HEK293 (cell line): ENCODE results near the gene SLC49A3.

Experiments used
- CTCF ChIA-PET: fragments of 350-600 bp; formaldehyde crosslinking; extraction: SDS; loops from one replicate; lab custom pipeline; 2021; ENCODE audit warnings: antibody characterized with exemption; lab: Yijun Ruan, JAX
- POLR2A ChIA-PET: fragments of 300-600 bp; formaldehyde crosslinking; extraction: SDS; loops from one replicate; lab custom pipeline; 2020; ENCODE audit warnings: antibody characterized with exemption, inconsistent platforms; lab: Yijun Ruan, JAX
- H3K27ac ChIP-seq: fragments of 200-500 bp; sonication (Bioruptor generic); 2 replicates; pipeline ENCODE4 v1.5.1; 2014; ENCODE audit warnings: low read depth, low read length, control low read depth, inconsistent platforms; ENCODE audit errors: extremely low read depth
- H3K36me3 ChIP-seq, 2 experiments: fragments of 200-500 bp in 1 of 2; sonication (Bioruptor generic) in 1 of 2; 1 replicate in 1 of 2; 2 replicates in 1 of 2; pipeline ENCODE4 v1.5.1; 2014 to 2017; ENCODE audit warnings: inconsistent platforms in 2 of 2, low read length in 2 of 2; ENCODE audit not compliant: control insufficient read depth in 2 of 2, insufficient read depth in 1 of 2
- H3K4me1 ChIP-seq: fragments of 200-500 bp; sonication (Bioruptor generic); 2 replicates; pipeline ENCODE4 v1.5.1; 2014; ENCODE audit warnings: mild to moderate bottlenecking, low read length, inconsistent platforms; ENCODE audit not compliant: control insufficient read depth, insufficient read depth
- H3K4me3 ChIP-seq: 2 replicates; pipeline ENCODE4 v1.5.1; 2011; ENCODE audit warnings: low read depth, mild to moderate bottlenecking, control low read depth, low read length, moderate library complexity
- H3K9me3 ChIP-seq: fragments of 200-500 bp; sonication (Bioruptor generic); 2 replicates; pipeline ENCODE4 v1.5.1; 2014; ENCODE audit warnings: low read depth, low read length, inconsistent platforms; ENCODE audit not compliant: control insufficient read depth, insufficient read depth
- FEZF1 ChIP-seq: fragments of 450-650 bp; formaldehyde crosslinking; IDR thresholded peaks from 2 replicates; pipeline ENCODE4 v1.5.1; 2016; ENCODE audit warnings: missing biosample characterization, missing genetic modification characterization
- MZF1 ChIP-seq: fragments of 450-650 bp; formaldehyde crosslinking; IDR thresholded peaks from 2 replicates; pipeline ENCODE4 v1.5.1; 2017; ENCODE audit warnings: missing biosample characterization, missing genetic modification characterization, borderline replicate concordance
- PRDM1 ChIP-seq: fragments of 450-650 bp; formaldehyde crosslinking; IDR thresholded peaks from 2 replicates; pipeline ENCODE4; 2016; ENCODE audit warnings: missing biosample characterization, missing genetic modification characterization
- PRDM6 ChIP-seq: fragments of 450-650 bp; formaldehyde crosslinking; IDR thresholded peaks from 2 replicates; pipeline ENCODE4 v1.5.1; 2017; ENCODE audit warnings: missing biosample characterization, missing genetic modification characterization
- SP7 ChIP-seq: fragments of 450-650 bp; formaldehyde crosslinking; IDR thresholded peaks from 2 replicates; pipeline ENCODE4 v1.5.1; 2016; ENCODE audit warnings: missing biosample characterization, missing genetic modification characterization
- ZBTB21 ChIP-seq: fragments of 450-650 bp; formaldehyde crosslinking; IDR thresholded peaks from 2 replicates; pipeline ENCODE4 v1.5.1; 2017; ENCODE audit warnings: missing biosample characterization, missing genetic modification characterization
- ZFHX2 ChIP-seq: fragments of 450-650 bp; formaldehyde crosslinking; conservative IDR thresholded peaks from 2 replicates; pipeline ENCODE4 v1.5.1; 2016; ENCODE audit warnings: missing biosample characterization, missing genetic modification characterization
- ZFP3 ChIP-seq: fragments of 450-650 bp; formaldehyde crosslinking; IDR thresholded peaks from 2 replicates; pipeline ENCODE4 v1.5.1; 2016; ENCODE audit warnings: low read depth, missing biosample characterization, missing genetic modification characterization
- ZFP41 ChIP-seq: fragments of 450-650 bp; formaldehyde crosslinking; IDR thresholded peaks from 2 replicates; pipeline ENCODE4 v1.5.1; 2016; ENCODE audit warnings: missing biosample characterization, missing genetic modification characterization, borderline replicate concordance
- ZNF138 ChIP-seq: fragments of 450-650 bp; formaldehyde crosslinking; IDR thresholded peaks from 2 replicates; pipeline ENCODE4 v1.5.1; 2016; ENCODE audit warnings: missing biosample characterization, missing genetic modification characterization, borderline replicate concordance
- ZNF292 ChIP-seq: fragments of 450-650 bp; formaldehyde crosslinking; IDR thresholded peaks from 2 replicates; pipeline ENCODE4 v1.5.1; 2016; ENCODE audit warnings: low read depth, missing biosample characterization, missing genetic modification characterization, borderline replicate concordance
- ZNF341 ChIP-seq: fragments of 450-650 bp; formaldehyde crosslinking; IDR thresholded peaks from 2 replicates; pipeline ENCODE4; 2016; ENCODE audit warnings: low read depth, missing biosample characterization, missing genetic modification characterization
- ZNF37A ChIP-seq: fragments of 450-650 bp; IDR thresholded peaks from 2 replicates; pipeline ENCODE4 v1.5.1; 2018; ENCODE audit warnings: missing biosample characterization, missing genetic modification characterization
- ZNF510 ChIP-seq: fragments of 450-650 bp; formaldehyde crosslinking; IDR thresholded peaks from 2 replicates; pipeline ENCODE4 v1.5.1; 2018; ENCODE audit warnings: mild to moderate bottlenecking, missing genetic modification characterization, missing biosample characterization; ENCODE audit not compliant: insufficient replicate concordance
- ZNF544 ChIP-seq: fragments of 450-650 bp; formaldehyde crosslinking; IDR thresholded peaks from 2 replicates; pipeline ENCODE4 v1.5.0; 2017; ENCODE audit warnings: missing biosample characterization, missing genetic modification characterization
- ZNF549 ChIP-seq: fragments of 450-650 bp; IDR thresholded peaks from 2 replicates; pipeline ENCODE4 v1.5.1; 2018; ENCODE audit warnings: missing biosample characterization, missing genetic modification characterization, mild to moderate bottlenecking, inconsistent platforms, moderate library complexity
- ZNF560 ChIP-seq: fragments of 450-650 bp; formaldehyde crosslinking; IDR thresholded peaks from 2 replicates; pipeline ENCODE4 v1.5.1; 2017; ENCODE audit warnings: missing biosample characterization, missing genetic modification characterization, borderline replicate concordance
- ZNF621 ChIP-seq: fragments of 450-650 bp; formaldehyde crosslinking; IDR thresholded peaks from 2 replicates; pipeline ENCODE4 v1.5.1; 2017; ENCODE audit warnings: missing biosample characterization, missing genetic modification characterization
- ZNF670 ChIP-seq: fragments of 450-650 bp; formaldehyde crosslinking; IDR thresholded peaks from 2 replicates; pipeline ENCODE4 v1.5.1; 2016; ENCODE audit warnings: missing biosample characterization, missing genetic modification characterization, low read depth
- ZNF768 ChIP-seq: fragments of 450-650 bp; formaldehyde crosslinking; IDR thresholded peaks from 2 replicates; pipeline ENCODE4 v1.5.1; 2018; ENCODE audit warnings: missing biosample characterization, mild to moderate bottlenecking, missing genetic modification characterization
- ZSCAN23 ChIP-seq: fragments of 450-650 bp; formaldehyde crosslinking; IDR thresholded peaks from 2 replicates; pipeline ENCODE4 v1.5.1; 2016; ENCODE audit warnings: missing biosample characterization, missing genetic modification characterization
- TF ChIP-seq, protein P1 (sequence below): fragments of 450-650 bp; formaldehyde crosslinking; IDR thresholded peaks from 2 replicates; pipeline ENCODE4 v1.5.1; 2016; ENCODE audit warnings: missing biosample characterization, missing genetic modification characterization
- TF ChIP-seq, protein P2 (sequence below): fragments of 450-650 bp; formaldehyde crosslinking; IDR thresholded peaks from 2 replicates; pipeline ENCODE4 v1.5.1; 2017; ENCODE audit warnings: missing biosample characterization, missing genetic modification characterization
- TF ChIP-seq, protein P3 (sequence below): fragments of 450-650 bp; formaldehyde crosslinking; IDR thresholded peaks from 2 replicates; pipeline ENCODE4 v1.5.1; 2016; ENCODE audit warnings: missing biosample characterization, missing genetic modification characterization
- TF ChIP-seq, protein P4 (sequence below): fragments of 450-650 bp; formaldehyde crosslinking; IDR thresholded peaks from 2 replicates; pipeline ENCODE4 v1.5.1; 2016; ENCODE audit warnings: missing biosample characterization, missing genetic modification characterization, low read depth

SLC49A3 gene

DNA sequence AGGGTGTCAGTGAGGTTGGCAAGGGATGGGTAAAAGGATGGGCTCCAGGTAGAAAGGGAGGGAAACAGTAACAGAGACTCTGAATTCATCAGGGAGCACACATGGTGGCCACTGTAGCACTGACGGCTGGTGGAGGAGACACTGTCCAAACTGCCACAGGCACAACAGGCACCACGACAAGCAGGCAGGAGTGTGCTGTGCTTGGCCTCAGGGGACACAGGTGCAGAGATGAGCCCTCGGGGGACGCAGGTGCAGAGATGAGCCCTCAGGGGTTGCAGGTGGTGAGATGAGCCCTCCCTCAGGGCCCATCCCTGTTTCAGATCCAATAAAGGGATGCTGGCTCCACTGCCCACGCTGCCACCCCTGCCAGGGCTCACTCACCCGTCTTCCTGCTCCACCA, 56.0 kb downstream of the SLC49A3 start:
- ChIA-PET CTCF (no interaction called here), POLR2A (no interaction called here)
- H3K36me3 ChIP-seq: no peaks in the 10 kb centered on the region
- TF ChIP-seq ZFP41 (tag by site-specific recombination) (no peak), ZNF37A (tag by site-specific recombination) (no peak), FEZF1 (tag by site-specific recombination) (no peak), ZNF544 (tag by site-specific recombination) (no peak), ZNF768 (no peak)
- TF ChIP-seq, protein P1, sequence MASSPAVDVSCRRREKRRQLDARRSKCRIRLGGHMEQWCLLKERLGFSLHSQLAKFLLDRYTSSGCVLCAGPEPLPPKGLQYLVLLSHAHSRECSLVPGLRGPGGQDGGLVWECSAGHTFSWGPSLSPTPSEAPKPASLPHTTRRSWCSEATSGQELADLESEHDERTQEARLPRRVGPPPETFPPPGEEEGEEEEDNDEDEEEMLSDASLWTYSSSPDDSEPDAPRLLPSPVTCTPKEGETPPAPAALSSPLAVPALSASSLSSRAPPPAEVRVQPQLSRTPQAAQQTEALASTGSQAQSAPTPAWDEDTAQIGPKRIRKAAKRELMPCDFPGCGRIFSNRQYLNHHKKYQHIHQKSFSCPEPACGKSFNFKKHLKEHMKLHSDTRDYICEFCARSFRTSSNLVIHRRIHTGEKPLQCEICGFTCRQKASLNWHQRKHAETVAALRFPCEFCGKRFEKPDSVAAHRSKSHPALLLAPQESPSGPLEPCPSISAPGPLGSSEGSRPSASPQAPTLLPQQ (tag by site-specific recombination): no peak
- H3K4me1 ChIP-seq: no peaks in the 10 kb centered on the region
- no peak overlapping the region for H3K4me3 ChIP-seq
- H3K9me3 ChIP-seq: no peaks in the 10 kb centered on the region
- H3K27ac ChIP-seq: no peak overlapping the region

DNA sequence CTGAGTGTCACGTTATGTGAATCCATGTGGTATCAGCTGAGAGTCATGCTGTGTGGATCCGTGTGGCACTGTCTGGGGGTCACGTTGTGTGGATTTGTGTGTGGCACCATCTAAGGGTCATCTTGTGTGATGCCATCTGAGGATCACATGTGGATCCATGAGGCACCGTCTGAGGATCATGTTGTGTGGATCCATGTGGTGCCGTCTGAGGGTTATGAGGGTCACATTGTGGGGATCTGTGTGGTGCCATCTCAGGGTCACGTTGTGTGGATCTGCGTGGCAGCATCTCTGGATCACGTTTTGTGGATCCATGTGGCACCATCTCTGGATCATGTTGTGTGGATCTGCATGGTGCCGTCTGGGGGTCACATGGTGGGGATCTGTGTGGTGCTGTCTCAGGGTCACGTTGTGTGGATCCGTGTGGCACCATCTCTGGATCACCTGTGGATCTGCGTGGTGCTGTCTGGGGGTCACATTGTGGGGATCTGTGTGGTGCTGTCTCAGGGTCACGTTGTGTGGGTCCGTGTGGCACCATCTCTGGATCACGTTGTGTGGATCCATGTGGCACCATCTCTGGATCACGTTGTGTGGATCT, 56.7 kb downstream of the SLC49A3 start:
- no peaks in the 10 kb centered on the region for H3K4me1 ChIP-seq
- TF ChIP-seq, protein P2, sequence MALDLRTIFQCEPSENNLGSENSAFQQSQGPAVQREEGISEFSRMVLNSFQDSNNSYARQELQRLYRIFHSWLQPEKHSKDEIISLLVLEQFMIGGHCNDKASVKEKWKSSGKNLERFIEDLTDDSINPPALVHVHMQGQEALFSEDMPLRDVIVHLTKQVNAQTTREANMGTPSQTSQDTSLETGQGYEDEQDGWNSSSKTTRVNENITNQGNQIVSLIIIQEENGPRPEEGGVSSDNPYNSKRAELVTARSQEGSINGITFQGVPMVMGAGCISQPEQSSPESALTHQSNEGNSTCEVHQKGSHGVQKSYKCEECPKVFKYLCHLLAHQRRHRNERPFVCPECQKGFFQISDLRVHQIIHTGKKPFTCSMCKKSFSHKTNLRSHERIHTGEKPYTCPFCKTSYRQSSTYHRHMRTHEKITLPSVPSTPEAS (tag by site-specific recombination): no peak
- no peak for TF ChIP-seq ZBTB21 (tag by site-specific recombination)
- no peak for TF ChIP-seq ZNF670
- no peak for TF ChIP-seq ZNF621 (tag by site-specific recombination)
- no peak for TF ChIP-seq ZFHX2 (tag by site-specific recombination)
- no peak for TF ChIP-seq PRDM1 (tag by site-specific recombination)
- TF ChIP-seq ZNF510 (tag by site-specific recombination): no peak
- no peak for TF ChIP-seq ZFP3 (tag by site-specific recombination)
- no peak for TF ChIP-seq ZNF341 (tag by site-specific recombination)
- TF ChIP-seq ZNF138 (tag by site-specific recombination): no peak
- TF ChIP-seq PRDM6 (tag by site-specific recombination): no peak
- TF ChIP-seq, protein P3, sequence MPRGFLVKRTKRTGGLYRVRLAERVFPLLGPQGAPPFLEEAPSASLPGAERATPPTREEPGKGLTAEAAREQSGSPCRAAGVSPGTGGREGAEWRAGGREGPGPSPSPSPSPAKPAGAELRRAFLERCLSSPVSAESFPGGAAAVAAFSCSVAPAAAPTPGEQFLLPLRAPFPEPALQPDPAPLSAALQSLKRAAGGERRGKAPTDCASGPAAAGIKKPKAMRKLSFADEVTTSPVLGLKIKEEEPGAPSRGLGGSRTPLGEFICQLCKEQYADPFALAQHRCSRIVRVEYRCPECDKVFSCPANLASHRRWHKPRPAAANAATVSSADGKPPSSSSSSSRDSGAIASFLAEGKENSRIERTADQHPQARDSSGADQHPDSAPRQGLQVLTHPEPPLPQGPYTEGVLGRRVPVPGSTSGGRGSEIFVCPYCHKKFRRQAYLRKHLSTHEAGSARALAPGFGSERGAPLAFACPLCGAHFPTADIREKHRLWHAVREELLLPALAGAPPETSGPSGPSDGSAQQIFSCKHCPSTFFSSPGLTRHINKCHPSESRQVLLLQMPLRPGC (tag by site-specific recombination): no peak
- no peak for TF ChIP-seq ZNF549 (tag by site-specific recombination)
- no peak for TF ChIP-seq MZF1 (tag by site-specific recombination)
- TF ChIP-seq ZNF560 (tag by site-specific recombination): no peak
- TF ChIP-seq, protein P4, sequence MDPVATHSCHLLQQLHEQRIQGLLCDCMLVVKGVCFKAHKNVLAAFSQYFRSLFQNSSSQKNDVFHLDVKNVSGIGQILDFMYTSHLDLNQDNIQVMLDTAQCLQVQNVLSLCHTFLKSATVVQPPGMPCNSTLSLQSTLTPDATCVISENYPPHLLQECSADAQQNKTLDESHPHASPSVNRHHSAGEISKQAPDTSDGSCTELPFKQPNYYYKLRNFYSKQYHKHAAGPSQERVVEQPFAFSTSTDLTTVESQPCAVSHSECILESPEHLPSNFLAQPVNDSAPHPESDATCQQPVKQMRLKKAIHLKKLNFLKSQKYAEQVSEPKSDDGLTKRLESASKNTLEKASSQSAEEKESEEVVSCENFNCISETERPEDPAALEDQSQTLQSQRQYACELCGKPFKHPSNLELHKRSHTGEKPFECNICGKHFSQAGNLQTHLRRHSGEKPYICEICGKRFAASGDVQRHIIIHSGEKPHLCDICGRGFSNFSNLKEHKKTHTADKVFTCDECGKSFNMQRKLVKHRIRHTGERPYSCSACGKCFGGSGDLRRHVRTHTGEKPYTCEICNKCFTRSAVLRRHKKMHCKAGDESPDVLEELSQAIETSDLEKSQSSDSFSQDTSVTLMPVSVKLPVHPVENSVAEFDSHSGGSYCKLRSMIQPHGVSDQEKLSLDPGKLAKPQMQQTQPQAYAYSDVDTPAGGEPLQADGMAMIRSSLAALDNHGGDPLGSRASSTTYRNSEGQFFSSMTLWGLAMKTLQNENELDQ (tag by site-specific recombination): no peak
- TF ChIP-seq ZSCAN23 (tag by site-specific recombination): no peak
- TF ChIP-seq SP7: no peak
- TF ChIP-seq ZNF292: no peak
- H3K9me3 ChIP-seq: no peaks in the 10 kb centered on the region
- H3K27ac ChIP-seq: no peak overlapping the region
- H3K4me3 ChIP-seq: no peak overlapping the region
- ChIA-PET CTCF (no interaction called here), POLR2A (no interaction called here)
- H3K36me3 ChIP-seq: no peaks in the 10 kb centered on the region
